K562 (cell line): ENCODE results near the gene RGR. TPM values are rescaled to one million over a fixed set of nuclear protein-coding genes. Genes with fewer than 3 reads are reported as not detected.

Experiments used
- CHAMP1 ChIP-seq: fragments of 450-650 bp; IDR thresholded peaks from 2 replicates; pipeline ENCODE4 v1.6.1; 2016; ENCODE audit warnings: mild to moderate bottlenecking
- CHD2 ChIP-seq: IDR thresholded peaks from 2 replicates; pipeline ENCODE4 v1.6.1; 2011; ENCODE audit warnings: low read depth, low read length
- CTCF ChIP-seq, 3 experiments: IDR thresholded peaks in 2 of 3; conservative IDR thresholded peaks in 1 of 3; 2 replicates each; pipeline ENCODE4 v1.5.1; 2011 to 2012; ENCODE audit warnings: low read length in 3 of 3, mild to moderate bottlenecking in 3 of 3, control low read depth in 2 of 3, improper control_type of control experiment in 1 of 3, inconsistent platforms in 1 of 3, low read depth in 1 of 3, mixed read lengths in 1 of 3, moderate library complexity in 1 of 3; ENCODE audit not compliant: insufficient read depth in 2 of 3
- E2F5 ChIP-seq: sonication (generic); formaldehyde crosslinking; IDR thresholded peaks from 2 replicates; pipeline ENCODE4 v1.8.0; 2022; ENCODE audit warnings: mild to moderate bottlenecking, missing genetic modification reagents
- FOXJ3 ChIP-seq: sonication (generic); formaldehyde crosslinking; IDR thresholded peaks from 2 replicates; pipeline ENCODE4 v1.4.0; 2020; ENCODE audit warnings: mild to moderate bottlenecking, missing genetic modification reagents
- FOXK1 ChIP-seq: sonication (generic); formaldehyde crosslinking; IDR thresholded peaks from 2 replicates; pipeline ENCODE4 v1.8.0; 2022; ENCODE audit warnings: missing genetic modification reagents, mild to moderate bottlenecking, borderline replicate concordance
- GABPB1 ChIP-seq: sonication (generic); formaldehyde crosslinking; IDR thresholded peaks from 2 replicates; pipeline ENCODE4 v1.8.0; 2022; ENCODE audit warnings: mild to moderate bottlenecking, missing genetic modification reagents
- IRF9 ChIP-seq: fragments of 450-650 bp; IDR thresholded peaks from 2 replicates; pipeline ENCODE4 v1.6.1; 2016; ENCODE audit warnings: missing biosample characterization, missing genetic modification characterization
- MIER1 ChIP-seq: fragments of 450-650 bp; IDR thresholded peaks from 2 replicates; pipeline ENCODE4 v1.6.1; 2016; ENCODE audit warnings: antibody characterized with exemption, mild to moderate bottlenecking, low read depth
- MTF1 ChIP-seq: fragments of 250-450 bp; sonication (Bioruptor Pico); IDR thresholded peaks from 2 replicates; pipeline ENCODE4 v1.9.0; 2021; ENCODE audit warnings: moderate library complexity, mild to moderate bottlenecking, inconsistent platforms, borderline replicate concordance
- PTBP1 ChIP-seq: fragments of 200-400 bp; formaldehyde crosslinking; IDR thresholded peaks from 2 replicates; pipeline ENCODE4 v1.6.1; 2017; ENCODE audit warnings: low read depth, low read length
- TEAD2 ChIP-seq: fragments of 450-650 bp; IDR thresholded peaks from 2 replicates; pipeline ENCODE4 v1.6.1; 2016; ENCODE audit warnings: missing genetic modification characterization, control low read depth, missing compliant biosample characterization
- ZBTB49 ChIP-seq: sonication (generic); formaldehyde crosslinking; IDR thresholded peaks from 2 replicates; pipeline ENCODE4 v1.8.0; 2022; ENCODE audit warnings: missing genetic modification reagents, mild to moderate bottlenecking, borderline replicate concordance
- ZNF24 ChIP-seq: fragments of 450-650 bp; IDR thresholded peaks from 2 replicates; pipeline ENCODE4 v1.6.1; 2016
- polyA plus RNA-seq, 8 experiments: library from polyadenylated mRNA; depleted of rRNA in 4 of 8; stranded (reverse) in 5 of 8; unstranded in 3 of 8; fragments of >200 nt; fragmentation: Nextera tagmentation in 2 of 8; fragmentation: Illumina TruSeq in 1 of 8; extraction: Ambion mirVana in 2 of 8; extraction: Trizol in 1 of 8; gene quantifications; 2 replicates each; pipeline versions ENCODE4 v1.2.1 to v1.2.3, GENCODE V29; 2011 to 2014; ENCODE audit warnings: inconsistent platforms in 1 of 8, missing spikeins in 1 of 8
- total RNA-seq, 7 experiments: library from RNA; depleted of rRNA in 6 of 7; stranded (reverse); fragments of >200 nt in 6 of 7; fragmentation: Illumina TruSeq in 2 of 7; extraction: Trizol in 2 of 7; gene quantifications; 2 replicates each; pipeline versions ENCODE4 v1.2.1 to v1.2.3, GENCODE V29; 2011 to 2021; ENCODE audit warnings: low replicate concordance in 1 of 7
- TF ChIP-seq, protein P1 (sequence below): sonication (generic); formaldehyde crosslinking; IDR thresholded peaks from 2 replicates; pipeline ENCODE4 v1.8.0; 2022; ENCODE audit warnings: mild to moderate bottlenecking, missing genetic modification reagents
- TF ChIP-seq, protein P2 (sequence below): fragments of 450-650 bp; IDR thresholded peaks from 2 replicates; pipeline ENCODE4 v1.6.1; 2017; ENCODE audit warnings: mild to moderate bottlenecking, moderate library complexity

Gene RGR
- total and polyA plus RNA-seq, 9 of the 15 experiments (the other 6 are each of a cell fraction or from before 2014, with no cell fraction given): not detected

GRCh38 chr10:84291384-84291783 lies 46.5 kb downstream of the RGR start (continued):
- TF ChIP-seq E2F5: peak; percentile 93
- no peak for TF ChIP-seq CHD2
- TF ChIP-seq, protein P1, sequence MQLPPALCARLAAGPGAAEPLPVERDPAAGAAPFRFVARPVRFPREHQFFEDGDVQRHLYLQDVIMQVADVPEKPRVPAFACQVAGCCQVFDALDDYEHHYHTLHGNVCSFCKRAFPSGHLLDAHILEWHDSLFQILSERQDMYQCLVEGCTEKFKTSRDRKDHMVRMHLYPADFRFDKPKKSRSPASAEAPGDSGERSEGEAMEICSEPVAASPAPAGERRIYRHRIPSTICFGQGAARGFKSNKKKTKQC: peak; percentile 92
- TF ChIP-seq CTCF (IDR thresholded peaks at IDR 0.05 in 2 of 3, conservative IDR thresholded peaks at IDR 0.05 in 1 of 3; ENCODE audit: insufficient read depth in 2 of 3, low read depth in 1 of 3, low read length in 3 of 3): no peak
- TF ChIP-seq FOXK1 (CRISPR knock-in tag): peak; percentile 83; the same call in 1 of the 2 replicates
- peak; percentile 99 for TF ChIP-seq MIER1
- peak; percentile 71 for TF ChIP-seq GABPB1 (CRISPR knock-in tag)
- 0 out of 2 replicates have a peak, but pooled peaks have one; percentile 30 for TF ChIP-seq IRF9 (tag)
- no peak for TF ChIP-seq ZBTB49 (CRISPR knock-in tag)
- no peak for TF ChIP-seq MTF1
- TF ChIP-seq ZNF24: 0 out of 2 replicates have a peak, but pooled peaks have one; percentile 16
- no peak for TF ChIP-seq PTBP1
- TF ChIP-seq CHAMP1: peak; percentile 77; the same call in 1 of the 2 replicates
- TF ChIP-seq FOXJ3 (CRISPR knock-in tag): peak; percentile 72; the same call in 1 of the 2 replicates
- TF ChIP-seq, protein P2, sequence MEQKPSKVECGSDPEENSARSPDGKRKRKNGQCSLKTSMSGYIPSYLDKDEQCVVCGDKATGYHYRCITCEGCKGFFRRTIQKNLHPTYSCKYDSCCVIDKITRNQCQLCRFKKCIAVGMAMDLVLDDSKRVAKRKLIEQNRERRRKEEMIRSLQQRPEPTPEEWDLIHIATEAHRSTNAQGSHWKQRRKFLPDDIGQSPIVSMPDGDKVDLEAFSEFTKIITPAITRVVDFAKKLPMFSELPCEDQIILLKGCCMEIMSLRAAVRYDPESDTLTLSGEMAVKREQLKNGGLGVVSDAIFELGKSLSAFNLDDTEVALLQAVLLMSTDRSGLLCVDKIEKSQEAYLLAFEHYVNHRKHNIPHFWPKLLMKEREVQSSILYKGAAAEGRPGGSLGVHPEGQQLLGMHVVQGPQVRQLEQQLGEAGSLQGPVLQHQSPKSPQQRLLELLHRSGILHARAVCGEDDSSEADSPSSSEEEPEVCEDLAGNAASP: no peak
- TF ChIP-seq TEAD2 (tag): 0 out of 2 replicates have a peak, but pooled peaks have one; percentile 22
